HepG2 (cell line): ENCODE data around the gene TUBB4A. TPM values are rescaled to one million over a fixed set of nuclear protein-coding genes. Genes with fewer than 3 reads are reported as not detected.

Experiments used
- ETV5 ChIP-seq: IDR thresholded peaks from 2 replicates; pipeline ENCODE4 v1.6.1; 2018; ENCODE audit warnings: missing biosample characterization, missing genetic modification reagents, inconsistent platforms, borderline replicate concordance
- FOXA3 ChIP-seq: IDR thresholded peaks from 2 replicates; pipeline ENCODE4 v1.6.1; 2016; ENCODE audit warnings: missing genetic modification reagents, missing compliant biosample characterization
- GATAD1 ChIP-seq: IDR thresholded peaks from 2 replicates; pipeline ENCODE4 v1.6.1; 2016; ENCODE audit warnings: missing genetic modification reagents, missing compliant biosample characterization
- HDAC2 ChIP-seq: sonication (generic); formaldehyde crosslinking; IDR thresholded peaks from 2 replicates; pipeline ENCODE4 v1.4.0; 2020; ENCODE audit warnings: missing genetic modification reagents
- MLLT10 ChIP-seq: sonication (generic); formaldehyde crosslinking; IDR thresholded peaks from 2 replicates; pipeline ENCODE4 v1.4.0; 2020; ENCODE audit warnings: missing genetic modification reagents
- NCOA2 ChIP-seq: sonication (generic); formaldehyde crosslinking; IDR thresholded peaks from 2 replicates; pipeline ENCODE4 v1.8.0; 2022; ENCODE audit warnings: inconsistent platforms
- NFE2 ChIP-seq: sonication (generic); formaldehyde crosslinking; IDR thresholded peaks from 2 replicates; pipeline ENCODE4 v1.4.0; 2020; ENCODE audit warnings: missing genetic modification reagents
- PHB2 ChIP-seq: fragments of 450-650 bp; IDR thresholded peaks from 2 replicates; pipeline ENCODE4 v1.6.1; 2018; ENCODE audit not compliant: partially characterized antibody
- RELA ChIP-seq: sonication (generic); formaldehyde crosslinking; IDR thresholded peaks from 2 replicates; pipeline ENCODE4 v1.4.0; 2020; ENCODE audit warnings: missing genetic modification reagents
- SP2 ChIP-seq: sonication (generic); formaldehyde crosslinking; IDR thresholded peaks from 2 replicates; pipeline ENCODE4 v1.5.1; 2020; ENCODE audit warnings: mild to moderate bottlenecking, missing genetic modification reagents
- TBP ChIP-seq: sonication (generic); formaldehyde crosslinking; IDR thresholded peaks from 2 replicates; pipeline ENCODE4 v1.5.0; 2020; ENCODE audit warnings: missing genetic modification reagents
- TOPORS ChIP-seq: sonication (generic); formaldehyde crosslinking; IDR thresholded peaks from 2 replicates; pipeline ENCODE4 v1.8.0; 2023; ENCODE audit warnings: mild to moderate bottlenecking, missing genetic modification reagents
- ZC3H4 ChIP-seq: sonication (generic); formaldehyde crosslinking; IDR thresholded peaks from 2 replicates; pipeline ENCODE4 v1.4.0; 2020; ENCODE audit warnings: missing genetic modification reagents, borderline replicate concordance
- ZNF335 ChIP-seq: sonication (generic); formaldehyde crosslinking; IDR thresholded peaks from 2 replicates; pipeline ENCODE4 v1.4.0; 2020; ENCODE audit warnings: missing genetic modification reagents
- ZNF501 ChIP-seq: sonication (generic); formaldehyde crosslinking; IDR thresholded peaks from 2 replicates; pipeline ENCODE4 v1.5.1; 2020; ENCODE audit warnings: mild to moderate bottlenecking, moderate library complexity, missing genetic modification reagents
- ZSCAN22 ChIP-seq: sonication (generic); formaldehyde crosslinking; IDR thresholded peaks from 2 replicates; pipeline ENCODE4 v1.4.0; 2020; ENCODE audit warnings: mild to moderate bottlenecking, missing genetic modification reagents
- polyA plus RNA-seq, 8 experiments: library from polyadenylated mRNA; depleted of rRNA in 3 of 8; stranded (reverse) in 7 of 8; unstranded in 1 of 8; fragments of >200 nt; fragmentation: Illumina TruSeq in 4 of 8; extraction: Trizol in 4 of 8; gene quantifications; 2 replicates each; pipeline versions ENCODE4 v1.2.1 to v1.2.3, GENCODE V29; 2011 to 2016; ENCODE audit warnings: low read depth in 4 of 8, missing spikeins in 1 of 8, mixed read lengths in 1 of 8; ENCODE audit not compliant: insufficient read depth in 1 of 8
- total RNA-seq, 5 experiments: library from RNA; depleted of rRNA; stranded (reverse); fragments of >200 nt; fragmentation: Illumina TruSeq; extraction: Trizol; gene quantifications; 2 replicates each; pipeline ENCODE4 v1.2.3, GENCODE V29; 2016; ENCODE audit warnings: low read depth in 1 of 5
- TF ChIP-seq, protein P1 (sequence below): sonication (generic); formaldehyde crosslinking; IDR thresholded peaks from 2 replicates; pipeline ENCODE4 v1.4.0; 2020; ENCODE audit warnings: missing genetic modification reagents, low read depth, mild to moderate bottlenecking, borderline replicate concordance
- TF ChIP-seq, protein P2 (sequence below): sonication (generic); formaldehyde crosslinking; IDR thresholded peaks from 2 replicates; pipeline ENCODE4 v1.5.1; 2020; ENCODE audit warnings: mild to moderate bottlenecking, missing genetic modification reagents
- TF ChIP-seq, protein P3 (sequence below): sonication (generic); formaldehyde crosslinking; IDR thresholded peaks from 2 replicates; pipeline ENCODE4 v1.4.0; 2020; ENCODE audit warnings: mild to moderate bottlenecking, low read depth, missing genetic modification reagents
- TF ChIP-seq, protein P4 (sequence below): sonication (generic); formaldehyde crosslinking; IDR thresholded peaks from 2 replicates; pipeline ENCODE4 v1.8.0; 2022; ENCODE audit warnings: mild to moderate bottlenecking, missing genetic modification reagents, moderate library complexity
- TF ChIP-seq, protein P5 (sequence below): sonication (generic); formaldehyde crosslinking; IDR thresholded peaks from 2 replicates; pipeline ENCODE4 v1.5.0; 2020; ENCODE audit warnings: missing genetic modification reagents
- TF ChIP-seq, protein P6 (sequence below): sonication (generic); formaldehyde crosslinking; IDR thresholded peaks from 2 replicates; pipeline ENCODE4 v1.5.0; 2020; ENCODE audit warnings: missing genetic modification reagents, mild to moderate bottlenecking, borderline replicate concordance

Gene TUBB4A
- total and polyA plus RNA-seq, 2 of the 13 experiments (the other 11 are each of a cell fraction or from before 2014, with no cell fraction given) = not detected

DNA sequence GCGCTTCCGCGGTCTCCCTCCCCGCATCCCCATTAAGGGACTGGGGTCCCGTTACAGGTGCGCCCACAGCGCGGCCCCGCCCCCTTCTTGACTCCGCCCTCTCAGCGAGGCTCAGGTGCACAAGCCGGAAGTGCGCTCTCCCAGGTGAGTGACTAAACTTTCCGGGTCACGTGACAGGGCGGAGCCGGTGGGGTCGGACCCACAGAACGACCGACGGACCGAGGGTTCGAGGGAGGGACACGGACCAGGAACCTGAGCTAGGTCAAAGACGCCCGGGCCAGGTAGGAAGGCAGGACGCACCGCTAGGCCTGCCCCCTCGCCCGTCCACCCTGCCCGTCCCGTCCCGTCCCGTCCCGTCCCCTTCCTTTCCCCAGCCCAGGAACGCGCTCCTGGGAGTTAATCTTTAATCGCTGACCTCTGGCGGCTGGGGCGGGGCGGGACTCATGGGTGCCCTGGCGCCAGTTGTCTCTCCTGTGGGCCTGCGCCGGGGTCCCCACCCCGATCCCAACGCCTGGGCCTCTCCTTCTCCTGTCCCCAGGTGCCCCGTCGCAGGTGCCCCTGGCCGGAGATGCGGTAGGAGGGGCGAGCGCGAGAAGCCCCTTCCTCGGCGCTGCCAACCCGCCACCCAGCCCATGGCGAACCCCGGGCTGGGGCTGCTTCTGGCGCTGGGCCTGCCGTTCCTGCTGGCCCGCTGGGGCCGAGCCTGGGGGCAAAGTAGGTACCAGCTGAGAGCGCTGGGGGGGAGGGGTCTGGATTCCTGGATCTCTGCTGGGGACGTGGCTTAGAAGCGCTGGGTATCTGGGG, 37.8 kb downstream of the TUBB4A start, which contains the start of gene CRB3 (continued):
- TF ChIP-seq, protein P1, sequence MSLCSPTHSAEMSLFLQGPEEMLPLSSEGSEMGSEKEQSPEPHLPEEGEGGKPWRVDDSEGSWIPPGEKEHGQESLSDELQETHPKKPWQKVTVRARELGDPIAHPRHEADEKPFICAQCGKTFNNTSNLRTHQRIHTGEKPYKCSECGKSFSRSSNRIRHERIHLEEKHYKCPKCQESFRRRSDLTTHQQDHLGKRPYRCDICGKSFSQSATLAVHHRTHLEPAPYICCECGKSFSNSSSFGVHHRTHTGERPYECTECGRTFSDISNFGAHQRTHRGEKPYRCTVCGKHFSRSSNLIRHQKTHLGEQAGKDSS = no peak; the same call in 1 of the 2 replicates
- TF ChIP-seq RELA (no peak; the same call in 1 of the 2 replicates), TOPORS (0 out of 2 replicates have a peak, but pooled peaks have one; percentile 25), PHB2 (no peak), MLLT10 (no peak), ZC3H4 (CRISPR knock-in tag) (no peak), FOXA3 (CRISPR knock-in tag) (no peak), SP2 (CRISPR knock-in tag) (no peak), ZSCAN22 (no peak), GATAD1 (CRISPR knock-in tag) (no peak), HDAC2 (CRISPR knock-in tag) (peak; percentile 18; the same call in 1 of the 2 replicates), ZNF335 (CRISPR knock-in tag) (peak; percentile 52), ZNF501 (peak; percentile 53; the same call in 1 of the 2 replicates), NFE2 (CRISPR knock-in tag) (no peak), ETV5 (CRISPR knock-in tag) (peak; percentile 74; the same call in 1 of the 2 replicates), NCOA2 (CRISPR knock-in tag) (no peak), TBP (CRISPR knock-in tag) (no peak)
- TF ChIP-seq, protein P2, sequence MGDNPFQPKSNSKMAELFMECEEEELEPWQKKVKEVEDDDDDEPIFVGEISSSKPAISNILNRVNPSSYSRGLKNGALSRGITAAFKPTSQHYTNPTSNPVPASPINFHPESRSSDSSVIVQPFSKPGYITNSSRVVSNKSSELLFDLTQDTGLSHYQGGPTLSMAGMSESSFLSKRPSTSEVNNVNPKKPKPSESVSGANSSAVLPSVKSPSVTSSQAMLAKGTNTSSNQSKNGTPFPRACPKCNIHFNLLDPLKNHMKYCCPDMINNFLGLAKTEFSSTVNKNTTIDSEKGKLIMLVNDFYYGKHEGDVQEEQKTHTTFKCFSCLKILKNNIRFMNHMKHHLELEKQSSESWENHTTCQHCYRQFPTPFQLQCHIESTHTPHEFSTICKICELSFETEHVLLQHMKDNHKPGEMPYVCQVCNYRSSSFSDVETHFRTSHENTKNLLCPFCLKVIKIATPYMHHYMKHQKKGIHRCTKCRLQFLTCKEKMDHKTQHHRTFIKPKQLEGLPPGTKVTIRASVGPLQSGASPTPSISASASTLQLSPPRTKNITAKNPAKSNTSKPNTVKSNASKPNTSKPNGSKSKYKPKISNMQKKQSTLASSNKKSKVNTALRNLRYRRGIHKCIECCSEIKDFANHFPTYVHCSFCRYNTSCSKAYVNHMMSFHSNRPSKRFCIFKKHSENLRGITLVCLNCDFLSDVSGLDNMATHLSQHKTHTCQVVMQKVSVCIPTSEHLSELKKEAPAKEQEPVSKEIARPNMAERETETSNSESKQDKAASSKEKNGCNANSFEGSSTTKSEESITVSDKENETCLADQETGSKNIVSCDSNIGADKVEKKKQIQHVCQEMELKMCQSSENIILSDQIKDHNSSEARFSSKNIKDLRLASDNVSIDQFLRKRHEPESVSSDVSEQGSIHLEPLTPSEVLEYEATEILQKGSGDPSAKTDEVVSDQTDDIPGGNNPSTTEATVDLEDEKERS (CRISPR knock-in tag) = no peak
- TF ChIP-seq, protein P3, sequence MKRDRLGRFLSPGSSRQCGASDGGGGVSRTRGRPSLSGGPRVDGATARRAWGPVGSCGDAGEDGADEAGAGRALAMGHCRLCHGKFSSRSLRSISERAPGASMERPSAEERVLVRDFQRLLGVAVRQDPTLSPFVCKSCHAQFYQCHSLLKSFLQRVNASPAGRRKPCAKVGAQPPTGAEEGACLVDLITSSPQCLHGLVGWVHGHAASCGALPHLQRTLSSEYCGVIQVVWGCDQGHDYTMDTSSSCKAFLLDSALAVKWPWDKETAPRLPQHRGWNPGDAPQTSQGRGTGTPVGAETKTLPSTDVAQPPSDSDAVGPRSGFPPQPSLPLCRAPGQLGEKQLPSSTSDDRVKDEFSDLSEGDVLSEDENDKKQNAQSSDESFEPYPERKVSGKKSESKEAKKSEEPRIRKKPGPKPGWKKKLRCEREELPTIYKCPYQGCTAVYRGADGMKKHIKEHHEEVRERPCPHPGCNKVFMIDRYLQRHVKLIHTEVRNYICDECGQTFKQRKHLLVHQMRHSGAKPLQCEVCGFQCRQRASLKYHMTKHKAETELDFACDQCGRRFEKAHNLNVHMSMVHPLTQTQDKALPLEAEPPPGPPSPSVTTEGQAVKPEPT (CRISPR knock-in tag) = peak; percentile 78; the same call in 1 of the 2 replicates
- TF ChIP-seq, protein P4, sequence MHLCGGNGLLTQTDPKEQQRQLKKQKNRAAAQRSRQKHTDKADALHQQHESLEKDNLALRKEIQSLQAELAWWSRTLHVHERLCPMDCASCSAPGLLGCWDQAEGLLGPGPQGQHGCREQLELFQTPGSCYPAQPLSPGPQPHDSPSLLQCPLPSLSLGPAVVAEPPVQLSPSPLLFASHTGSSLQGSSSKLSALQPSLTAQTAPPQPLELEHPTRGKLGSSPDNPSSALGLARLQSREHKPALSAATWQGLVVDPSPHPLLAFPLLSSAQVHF (CRISPR knock-in tag) = no peak
- TF ChIP-seq, protein P5, sequence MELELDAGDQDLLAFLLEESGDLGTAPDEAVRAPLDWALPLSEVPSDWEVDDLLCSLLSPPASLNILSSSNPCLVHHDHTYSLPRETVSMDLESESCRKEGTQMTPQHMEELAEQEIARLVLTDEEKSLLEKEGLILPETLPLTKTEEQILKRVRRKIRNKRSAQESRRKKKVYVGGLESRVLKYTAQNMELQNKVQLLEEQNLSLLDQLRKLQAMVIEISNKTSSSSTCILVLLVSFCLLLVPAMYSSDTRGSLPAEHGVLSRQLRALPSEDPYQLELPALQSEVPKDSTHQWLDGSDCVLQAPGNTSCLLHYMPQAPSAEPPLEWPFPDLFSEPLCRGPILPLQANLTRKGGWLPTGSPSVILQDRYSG (CRISPR knock-in tag) = no peak
- TF ChIP-seq, protein P6, sequence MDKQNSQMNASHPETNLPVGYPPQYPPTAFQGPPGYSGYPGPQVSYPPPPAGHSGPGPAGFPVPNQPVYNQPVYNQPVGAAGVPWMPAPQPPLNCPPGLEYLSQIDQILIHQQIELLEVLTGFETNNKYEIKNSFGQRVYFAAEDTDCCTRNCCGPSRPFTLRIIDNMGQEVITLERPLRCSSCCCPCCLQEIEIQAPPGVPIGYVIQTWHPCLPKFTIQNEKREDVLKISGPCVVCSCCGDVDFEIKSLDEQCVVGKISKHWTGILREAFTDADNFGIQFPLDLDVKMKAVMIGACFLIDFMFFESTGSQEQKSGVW (CRISPR knock-in tag) = no peak
